Gastrocnemius medialis (tissue), 4 donors: Measurements from ENCODE around the gene C1orf174. TPM values are rescaled to one million over a fixed set of nuclear protein-coding genes. Genes with fewer than 3 reads are reported as not detected.

Source experiments
- ATAC-seq, 2 donors: fragments of 150-250 bp; one replicate each; pipeline ENCODE4 v1.9.1; 2016
- DNase-seq, 2 donors: peaks; one replicate each; pipeline ENCODE4 v3.0.0-alpha.2; 2019
- H3K27ac ChIP-seq, 4 donors: fragments of 200-600 bp; sonication (generic); 1 replicate in 1 of 4; 2 replicates in 3 of 4; pipeline ENCODE4 v1.5.1; 2016 to 2018; ENCODE audit warnings: mild to moderate bottlenecking in 2 of 4, moderate library complexity in 1 of 4
- H3K27me3 ChIP-seq, 3 donors: fragments of 200-600 bp; sonication (generic) in 2 of 3; 1 replicate in 1 of 3; 2 replicates in 2 of 3; pipeline versions ENCODE4 v1.5.1 to v1.6.0; 2016 to 2019; ENCODE audit warnings: mild to moderate bottlenecking in 1 of 3, moderate library complexity in 1 of 3
- H3K36me3 ChIP-seq, 2 donors: fragments of 200-600 bp; sonication (generic) in 1 of 2; one replicate each; pipeline ENCODE4 v1.5.1; 2017 to 2018
- H3K4me1 ChIP-seq, 2 donors: fragments of 200-600 bp; sonication (generic) in 1 of 2; one replicate each; pipeline ENCODE4 v1.5.1; 2016 to 2017; ENCODE audit warnings: mild to moderate bottlenecking in 2 of 2
- H3K4me3 ChIP-seq, 4 donors: fragments of 200-600 bp; sonication (generic) in 3 of 4; 1 replicate in 1 of 4; 2 replicates in 3 of 4; pipeline ENCODE4 v1.5.1; 2016 to 2019; ENCODE audit warnings: mild to moderate bottlenecking in 2 of 4
- H3K9me3 ChIP-seq, 3 donors: fragments of 200-600 bp; sonication (generic) in 2 of 3; 1 replicate in 1 of 3; 2 replicates in 2 of 3; pipeline ENCODE4 v1.5.1; 2016 to 2019
- CTCF ChIP-seq, 5 experiments: fragments of 450-650 bp in 3 of 5; fragments of 200-600 bp in 2 of 5; sonication (generic) in 2 of 5; IDR thresholded peaks in 4 of 5; conservative IDR thresholded peaks in 1 of 5; 1 replicate in 4 of 5; 2 replicates in 1 of 5; pipeline ENCODE4 v1.5.1; 2016 to 2019; ENCODE audit warnings: antibody characterized with exemption in 5 of 5, mild to moderate bottlenecking in 3 of 5, moderate library complexity in 3 of 5
- POLR2A ChIP-seq, 2 donors: fragments of 450-650 bp; IDR thresholded peaks; one replicate each; pipeline ENCODE4 v1.6.1; 2017; ENCODE audit warnings: antibody characterized with exemption in 2 of 2, mild to moderate bottlenecking in 2 of 2, moderate library complexity in 2 of 2
- in situ Hi-C, 4 donors: fragments of 200-750 bp; cut with MboI; loops; one replicate each; pipeline versions ENCODE4 v1.15.0 to v1.8.0; 2017; ENCODE audit warnings: low sequenced_read_pairs in 4 of 4
- intact Hi-C: fragments of 100-400 bp; cut with DNase I; formaldehyde crosslinking; loops from one replicate; pipeline ENCODE4 v1.15.1; 2023; ENCODE audit warnings: low total_unique reads
- total RNA-seq, 4 donors: library from RNA; depleted of rRNA; stranded (reverse); fragments of >200 nt; gene quantifications; one replicate each; pipeline versions ENCODE4 v1.1.0 to v1.2.3, GENCODE V29; 2016

Gene C1orf174
- total RNA-seq, 4 donors from 2014 or later, result 10.1 to 28.5 (median 13.5) TPM

- Histone ChIP-seq H3K27me3 (peaks cover 0 to 16% (median 0%) of the 10 kb centered on the region in 3 donors), H3K36me3 (no peaks in the 10 kb centered on the region), H3K4me3 (no peak overlapping the region), H3K4me1 (peaks cover 0 to under 1% of the 10 kb centered on the region in 2 donors), H3K27ac (no peak overlapping the region), H3K9me3 (no peaks in the 10 kb centered on the region)
- TF ChIP-seq CTCF (IDR thresholded peaks at IDR 0.05 in 4 of 5, conservative IDR thresholded peaks at IDR 0.05 in 1 of 5) (no peak), POLR2A (IDR thresholded peaks at IDR 0.05) (no peak)
- intact Hi-C loops, result loop anchor here (10.0 kb wide), 1 partner anchor 284 kb away; the partner anchor contains the start of gene TPRG1L
- DNase-seq, result no peak
- in situ Hi-C loops, result no loop called here
- no peak for ATAC-seq
Observed at GRCh38 chr1:3908886-3909517, 8.9 kb upstream of the C1orf174 start.

- TF ChIP-seq CTCF (IDR thresholded peaks at IDR 0.05 in 4 of 5, conservative IDR thresholded peaks at IDR 0.05 in 1 of 5), result no peak
- no peak for TF ChIP-seq POLR2A (IDR thresholded peaks at IDR 0.05)
- DNase-seq (no peak), ATAC-seq (no peak)
- H3K4me3 ChIP-seq, result no peak overlapping the region
- H3K27me3 ChIP-seq, result peaks cover 0 to 16% (median 0%) of the 10 kb centered on the region in 3 donors
- H3K9me3 ChIP-seq, result no peaks in the 10 kb centered on the region
- in situ Hi-C loops, result no loop called here
- H3K36me3 ChIP-seq, result no peaks in the 10 kb centered on the region
- intact Hi-C loops, result loop anchor here (10.0 kb wide), 1 partner anchor 283 kb away; the partner anchor contains the start of gene TPRG1L
- H3K4me1 ChIP-seq, result peaks cover 0 to 5% of the 10 kb centered on the region in 2 donors
- H3K27ac ChIP-seq, result no peak overlapping the region
Observed at GRCh38 chr1:3907621-3908165, 7.6 kb upstream of the C1orf174 start.

- DNase-seq (no peak), ATAC-seq (no peak)
- Histone ChIP-seq H3K9me3 (no peaks in the 10 kb centered on the region), H3K4me1 (peaks cover 0 to 5% of the 10 kb centered on the region in 2 donors), H3K27me3 (peaks cover 0 to 15% (median 0%) of the 10 kb centered on the region in 3 donors), H3K27ac (no peak overlapping the region), H3K36me3 (no peaks in the 10 kb centered on the region), H3K4me3 (no peak overlapping the region)
- in situ Hi-C loops, result no loop called here
- TF ChIP-seq CTCF (IDR thresholded peaks at IDR 0.05 in 4 of 5, conservative IDR thresholded peaks at IDR 0.05 in 1 of 5) (no peak), POLR2A (IDR thresholded peaks at IDR 0.05) (no peak)
- intact Hi-C loops, result loop anchor here (10.0 kb wide), 1 partner anchor 282 kb away; the partner anchor contains the start of gene TPRG1L
Observed at GRCh38 chr1:3907031-3907534, 7.0 kb upstream of the C1orf174 start.

GRCh38 chr1:3906672-3907020 lies 6.6 kb upstream of the C1orf174 start:
- TF ChIP-seq POLR2A (IDR thresholded peaks at IDR 0.05), result no peak
- TF ChIP-seq CTCF (IDR thresholded peaks at IDR 0.05 in 4 of 5, conservative IDR thresholded peaks at IDR 0.05 in 1 of 5), result no peak
- H3K27ac ChIP-seq, result no peak overlapping the region
- peaks cover 0 to 5% of the 10 kb centered on the region in 2 donors for H3K4me1 ChIP-seq
- ATAC-seq (no peak), DNase-seq (no peak)
- in situ Hi-C loops (no loop called here), intact Hi-C loops (loop anchor here (10.0 kb wide), 1 partner anchor 282 kb away; the partner anchor contains the start of gene TPRG1L)
- H3K36me3 ChIP-seq, result no peaks in the 10 kb centered on the region
- peaks cover 0 to 11% (median 0%) of the 10 kb centered on the region in 3 donors for H3K27me3 ChIP-seq
- no peaks in the 10 kb centered on the region for H3K9me3 ChIP-seq
- H3K4me3 ChIP-seq, result no peak overlapping the region
